ENCODE results near the gene TTLL11.
"Not testable (repeated sequence)": the region's sequence is repeated elsewhere in the genome, so short reads cannot be mapped to it uniquely, and the experiment has no call there.

The TTLL11 gene

GRCh38 chr9:121896545-121896943 lies 196.6 kb downstream of the TTLL11 start:
- no peak for DNase-seq

- no peak for DNase-seq
These were observed 197.1 kb downstream of the TTLL11 start for GRCh38 chr9:121895818-121896544.

- DNase-seq = no peak
These were observed 197.8 kb downstream of the TTLL11 start for GRCh38 chr9:121895358-121895757.

- DNase-seq = not testable (repeated sequence)
These were observed 198.7 kb downstream of the TTLL11 start for GRCh38 chr9:121894380-121894779.

- DNase-seq = no peak
These were observed 199.3 kb downstream of the TTLL11 start for GRCh38 chr9:121893786-121894185.

GRCh38 chr9:121892706-121893105 lies 200.4 kb downstream of the TTLL11 start:
- DNase-seq = no peak

- no peak for DNase-seq
These were observed 202.4 kb downstream of the TTLL11 start for GRCh38 chr9:121890746-121891145.

GRCh38 chr9:121889990-121890563 lies 203.0 kb downstream of the TTLL11 start:
- no peak for DNase-seq

GRCh38 chr9:121888438-121888775 lies 204.7 kb downstream of the TTLL11 start:
- no peak for DNase-seq

GRCh38 chr9:121887553-121888437 lies 205.3 kb downstream of the TTLL11 start:
- no peak for DNase-seq

- peak; percentile 53 for DNase-seq
These were observed 206.2 kb downstream of the TTLL11 start for GRCh38 chr9:121886759-121887485.

- no peak for DNase-seq
These were observed 207.7 kb downstream of the TTLL11 start for GRCh38 chr9:121885345-121885901.

GRCh38 chr9:121884057-121884541 lies 209.0 kb downstream of the TTLL11 start:
- no peak for DNase-seq

GRCh38 chr9:121883281-121884056 lies 209.6 kb downstream of the TTLL11 start:
- DNase-seq = no peak

GRCh38 chr9:121881920-121882500 lies 211.1 kb downstream of the TTLL11 start:
- DNase-seq = no peak

GRCh38 chr9:121880343-121880898 lies 212.7 kb downstream of the TTLL11 start:
- no peak for DNase-seq

GRCh38 chr9:121878271-121878822 lies 214.8 kb downstream of the TTLL11 start:
- no peak for DNase-seq

GRCh38 chr9:121876658-121877271 lies 216.3 kb downstream of the TTLL11 start:
- no peak for DNase-seq

GRCh38 chr9:121876255-121876654 lies 216.9 kb downstream of the TTLL11 start:
- no peak for DNase-seq

- DNase-seq = no peak
These were observed 218.6 kb downstream of the TTLL11 start for GRCh38 chr9:121874524-121874923.
